Trophoblast cell (in vitro differentiated cells and primary cell): Measurements from ENCODE around the gene SPATA2.
A peak's percentile ranks its signal among the peaks of the same experiment; 100 is the strongest.

ENCODE experiments used
- DNase-seq, 2 donors: peaks; one replicate each; pipeline ENCODE4 v3.0.0-alpha.2; 2016
- H2AFZ ChIP-seq: 2 replicates; pipeline ENCODE4 v1.6.1; 2013; ENCODE audit warnings: low read length, moderate library complexity, mild to moderate bottlenecking; ENCODE audit not compliant: insufficient read depth, poor library complexity
- H2AK5ac ChIP-seq: 2 replicates; pipeline ENCODE4 v1.6.1; 2013; ENCODE audit warnings: mild to moderate bottlenecking, low read length
- H2BK120ac ChIP-seq: 2 replicates; pipeline ENCODE4 v1.6.1; 2013; ENCODE audit warnings: low read length, mild to moderate bottlenecking, moderate library complexity; ENCODE audit not compliant: insufficient read depth, poor library complexity
- H2BK12ac ChIP-seq: 2 replicates; pipeline ENCODE4 v1.6.1; 2013; ENCODE audit warnings: mild to moderate bottlenecking, low read length, moderate library complexity
- H2BK5ac ChIP-seq: 2 replicates; pipeline ENCODE4 v1.6.1; 2013; ENCODE audit warnings: low read length, low read depth, moderate library complexity, mild to moderate bottlenecking; ENCODE audit not compliant: poor library complexity
- H3K14ac ChIP-seq: 2 replicates; pipeline ENCODE4 v1.6.1; 2013; ENCODE audit warnings: mild to moderate bottlenecking, low read length
- H3K18ac ChIP-seq: 2 replicates; pipeline ENCODE4 v1.6.1; 2013; ENCODE audit warnings: mild to moderate bottlenecking, low read length
- H3K23ac ChIP-seq: 2 replicates; pipeline ENCODE4 v1.6.1; 2013; ENCODE audit warnings: low read length
- H3K27ac ChIP-seq: 2 replicates; pipeline ENCODE4 v1.5.1; 2013; ENCODE audit warnings: low read depth, mild to moderate bottlenecking, inconsistent platforms, low read length, moderate library complexity
- H3K27me3 ChIP-seq: 2 replicates; pipeline ENCODE4 v1.6.1; 2013; ENCODE audit warnings: inconsistent platforms, mild to moderate bottlenecking, low read length, moderate library complexity; ENCODE audit not compliant: insufficient read depth
- H3K36me3 ChIP-seq, 2 experiments: 1 replicate in 1 of 2; 2 replicates in 1 of 2; pipeline ENCODE4 v1.6.1; 2013; ENCODE audit warnings: low read length in 2 of 2, mild to moderate bottlenecking in 2 of 2, moderate library complexity in 1 of 2; ENCODE audit not compliant: insufficient read depth in 2 of 2, control insufficient read depth in 1 of 2
- H3K4ac ChIP-seq: 2 replicates; pipeline ENCODE4 v1.6.1; 2013; ENCODE audit warnings: low read depth, mild to moderate bottlenecking, low read length, moderate library complexity
- H3K4me1 ChIP-seq, 2 experiments: 1 replicate in 1 of 2; 2 replicates in 1 of 2; pipeline ENCODE4 v1.6.1; 2013; ENCODE audit warnings: low read length in 2 of 2, mild to moderate bottlenecking in 2 of 2, moderate library complexity in 1 of 2; ENCODE audit not compliant: insufficient read depth in 2 of 2, control insufficient read depth in 1 of 2
- H3K4me2 ChIP-seq: 2 replicates; pipeline ENCODE4 v1.6.1; 2013; ENCODE audit warnings: inconsistent platforms, mild to moderate bottlenecking, low read length, moderate library complexity
- H3K4me3 ChIP-seq: 2 replicates; pipeline ENCODE4 v1.5.1; 2013; ENCODE audit warnings: mild to moderate bottlenecking, low read depth, low read length, inconsistent platforms
- H3K79me1 ChIP-seq: one replicate; pipeline ENCODE4 v1.6.1; 2013; ENCODE audit warnings: low read length
- H3K79me2 ChIP-seq: 2 replicates; pipeline ENCODE4 v1.6.1; 2013; ENCODE audit warnings: low read length, mild to moderate bottlenecking; ENCODE audit not compliant: control insufficient read depth, insufficient read depth, poor library complexity
- H3K9ac ChIP-seq: 2 replicates; pipeline ENCODE4 v1.6.1; 2013; ENCODE audit warnings: mild to moderate bottlenecking, low read length
- H3K9me3 ChIP-seq: 2 replicates; pipeline ENCODE4 v1.6.1; 2013; ENCODE audit warnings: low read depth, mild to moderate bottlenecking, control low read depth, inconsistent platforms, low read length; ENCODE audit not compliant: insufficient read depth
- H4K12ac ChIP-seq: 2 replicates; pipeline ENCODE4 v1.6.1; 2013; ENCODE audit warnings: low read depth, mild to moderate bottlenecking, low read length, moderate library complexity
- H4K8ac ChIP-seq: 2 replicates; pipeline ENCODE4 v1.6.1; 2013; ENCODE audit warnings: low read depth, mild to moderate bottlenecking, low read length, moderate library complexity
- H4K91ac ChIP-seq: one replicate; pipeline ENCODE4 v1.6.1; 2013; ENCODE audit warnings: low read depth, mild to moderate bottlenecking, low read length, moderate library complexity
- WGBS: extraction: QIAGEN DNeasy Blood & Tissue Kit; methylation state at CpG from one replicate; pipeline ENCODE4 v1.1.7; 2013; ENCODE audit warnings: missing lambda C conversion rate; ENCODE audit not compliant: insufficient read length, insufficient coverage; ENCODE audit errors: extremely low coverage; 5-methylcytosine and 5-hydroxymethylcytosine counted together

SPATA2 gene

DNA sequence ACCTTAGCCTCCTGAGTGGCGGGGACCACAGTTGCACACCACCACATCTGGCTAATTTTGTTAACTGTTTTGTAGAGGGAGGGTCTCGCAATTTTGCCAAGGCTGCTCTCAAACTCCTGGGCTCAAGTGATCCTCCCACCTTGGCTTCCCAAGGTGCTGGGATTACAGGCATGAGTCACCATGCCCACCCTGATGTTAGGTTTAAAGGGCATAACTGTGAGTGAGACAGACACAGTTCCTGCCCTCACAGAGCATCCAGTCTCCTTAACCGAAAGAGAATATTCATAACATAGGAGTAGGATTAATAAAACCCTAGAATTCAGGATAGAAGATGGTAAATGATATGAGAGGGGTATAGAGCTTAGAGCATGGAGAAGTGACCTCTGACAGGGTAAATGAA is 3.1 kb upstream of the SPATA2 start:
- Histone ChIP-seq H2AK5ac (no peak overlapping the region), H3K23ac (no peak overlapping the region), H3K27ac (no peak overlapping the region), H3K79me1 (peaks cover 7% of the 10 kb centered on the region), H3K79me2 (peaks cover 8% of the 10 kb centered on the region), H4K8ac (no peak overlapping the region), H2AFZ (no peak overlapping the region), H2BK5ac (no peak overlapping the region), H3K9me3 (no peaks in the 10 kb centered on the region), H3K4ac (no peak overlapping the region), H3K14ac (no peak overlapping the region), H4K91ac (no peak overlapping the region), H3K18ac (no peak overlapping the region), H3K4me1 (peaks cover 6 to 9% of the 10 kb centered on the region in 2 experiments), H3K36me3 (no peaks in the 10 kb centered on the region), H3K27me3 (no peaks in the 10 kb centered on the region), H2BK120ac (no peak overlapping the region), H4K12ac (no peak overlapping the region), H3K9ac (no peak overlapping the region), H3K4me2 (no peak overlapping the region), H3K4me3 (no peak overlapping the region), H2BK12ac (no peak overlapping the region)
- WGBS: no CpG with 5 or more reads among the region's 3 CpGs
- DNase-seq: no peak

DNA sequence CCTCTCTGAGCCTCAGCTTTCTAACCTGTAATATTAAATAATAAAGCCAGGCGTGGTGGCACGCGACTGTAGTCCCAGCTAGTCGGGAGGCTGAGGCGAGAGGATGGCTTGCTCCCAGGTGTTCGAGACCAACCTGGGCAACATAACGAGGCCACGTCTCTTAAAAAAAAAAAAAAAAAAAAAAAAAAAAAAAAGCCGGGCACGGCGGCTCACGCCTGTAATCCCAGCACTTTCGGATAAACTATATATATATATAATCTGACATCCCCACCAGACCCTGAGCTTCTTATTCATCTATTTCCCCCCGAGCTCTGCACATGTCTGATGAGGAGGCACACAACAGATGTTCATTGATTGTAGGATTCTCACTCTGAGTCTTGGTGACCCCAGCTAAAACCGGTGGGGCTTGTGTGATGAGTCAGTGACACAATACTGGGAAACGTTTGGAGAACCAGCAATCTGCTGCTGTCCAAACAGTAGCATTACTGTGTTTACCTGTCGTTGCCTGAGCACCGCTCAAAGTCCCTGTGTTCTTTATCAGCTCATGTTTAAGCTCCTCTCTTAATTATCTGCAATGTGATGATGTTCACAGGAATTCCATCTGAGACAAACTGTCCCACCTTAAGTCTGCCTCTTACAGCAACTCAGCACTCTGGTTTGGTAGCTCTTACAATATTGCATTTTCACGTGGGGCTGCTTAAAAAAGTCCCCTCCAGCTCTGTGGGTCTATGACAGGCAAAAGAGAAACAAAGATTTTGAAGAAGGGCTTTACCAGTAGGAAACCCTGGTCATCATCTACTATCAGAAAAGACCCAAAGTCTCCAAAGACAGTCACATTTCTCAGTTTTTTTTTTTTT is 1.0 kb upstream of the SPATA2 start:
- Histone ChIP-seq H4K91ac (peak overlapping the region; percentile 99), H3K4me3 (no peak overlapping the region), H2AK5ac (no peak overlapping the region), H3K4me2 (peak overlapping the region; percentile 68), H2BK120ac (no peak overlapping the region), H3K27me3 (no peaks in the 10 kb centered on the region), H2AFZ (no peak overlapping the region), H3K23ac (no peak overlapping the region), H3K9me3 (no peaks in the 10 kb centered on the region), H3K36me3 (no peaks in the 10 kb centered on the region), H3K9ac (no peak overlapping the region), H3K79me1 (peaks cover 7% of the 10 kb centered on the region), H3K14ac (no peak overlapping the region), H2BK12ac (no peak overlapping the region), H2BK5ac (no peak overlapping the region), H3K79me2 (peaks cover 8% of the 10 kb centered on the region), H3K27ac (no peak overlapping the region), H4K8ac (peak overlapping the region; percentile 99), H3K4ac (no peak overlapping the region), H3K18ac (no peak overlapping the region), H3K4me1 (peaks cover 6 to 9% of the 10 kb centered on the region in 2 experiments), H4K12ac (peak overlapping the region; percentile 1)
- no CpG with 5 or more reads among the region's 19 CpGs for WGBS
- DNase-seq: peak; percentile 87 to 93

DNA sequence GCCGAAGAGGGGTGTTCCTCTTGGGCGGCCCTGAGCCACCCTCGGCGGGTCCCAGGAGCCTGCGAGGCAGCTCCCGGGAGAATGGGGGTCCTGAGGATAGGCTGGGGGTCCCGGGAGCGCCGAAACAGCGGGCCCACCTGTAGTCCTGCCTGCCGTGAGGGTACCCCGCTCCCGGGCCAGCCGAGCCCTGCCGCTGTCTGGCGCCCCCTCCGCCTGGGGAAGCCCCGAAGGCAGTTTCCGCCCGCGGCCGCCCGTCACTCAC is 280 bp downstream of the SPATA2 start:
- Histone ChIP-seq H3K27ac (no peak overlapping the region), H3K27me3 (no peaks in the 10 kb centered on the region), H2BK120ac (peak overlapping the region; percentile 100), H4K12ac (peak overlapping the region; percentile 68), H2AFZ (peak overlapping the region; percentile 98), H3K18ac (peak overlapping the region; percentile 91), H3K36me3 (peaks cover 1 to 5% of the 10 kb centered on the region in 2 experiments), H3K23ac (no peak overlapping the region), H3K9me3 (no peaks in the 10 kb centered on the region), H2BK12ac (no peak overlapping the region), H3K4ac (peak overlapping the region; percentile 37), H3K14ac (peak overlapping the region; percentile 33), H4K91ac (peak overlapping the region; percentile 99), H3K4me3 (peak overlapping the region; percentile 92), H3K79me1 (peaks cover 7% of the 10 kb centered on the region), H2BK5ac (peak overlapping the region; percentile 20), H3K9ac (peak overlapping the region; percentile 74), H3K79me2 (peaks cover 8% of the 10 kb centered on the region), H4K8ac (peak overlapping the region; percentile 99), H3K4me1 (peaks cover 6 to 9% of the 10 kb centered on the region in 2 experiments), H3K4me2 (peak overlapping the region; percentile 64), H2AK5ac (peak overlapping the region; percentile 13)
- DNase-seq: no peak
- WGBS: no CpG with 5 or more reads among the region's 23 CpGs

DNA sequence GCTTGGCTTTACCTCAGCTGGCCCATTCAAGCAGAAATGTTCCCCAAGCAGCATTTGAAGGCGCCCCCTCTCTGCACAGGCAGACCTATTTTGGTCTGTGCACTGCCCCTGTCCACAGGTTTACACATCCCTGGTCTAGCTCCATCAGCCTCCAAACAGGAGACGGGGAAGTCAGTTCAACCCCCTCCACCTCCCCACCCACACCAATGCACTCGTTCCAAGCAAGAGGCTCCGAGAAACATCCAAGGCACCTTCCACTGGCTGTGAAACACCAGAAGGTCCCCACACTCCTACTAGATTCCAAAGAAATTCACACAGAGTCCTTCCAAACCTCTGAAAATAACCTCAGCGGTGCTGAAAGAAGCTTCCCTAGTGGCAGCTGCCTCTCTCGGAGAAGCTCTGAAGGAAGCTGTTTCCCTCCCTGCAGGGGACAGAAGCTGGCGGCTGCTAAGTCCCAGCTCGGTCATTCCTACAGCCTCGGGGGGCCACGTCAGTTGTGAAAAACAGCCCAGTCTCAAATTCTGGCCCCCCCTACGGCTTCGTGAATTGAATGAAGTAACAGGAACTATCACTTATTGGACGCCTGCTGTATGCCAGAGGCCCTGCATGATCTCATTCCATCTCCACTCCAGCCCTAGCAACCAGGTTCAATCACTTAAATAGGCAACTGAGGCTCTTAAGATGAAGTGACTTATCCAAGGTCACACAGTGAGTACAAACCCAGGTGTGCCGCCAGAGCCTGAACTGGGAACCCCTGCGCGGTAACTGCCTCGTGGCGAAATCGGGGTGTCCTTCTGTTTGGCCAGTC is 815 bp downstream of the SPATA2 start:
- WGBS: no CpG with 5 or more reads among the region's 19 CpGs
- peaks cover 8% of the 10 kb centered on the region for H3K79me2 ChIP-seq
- peak; percentile 25 to 33 for DNase-seq
- H3K9ac ChIP-seq: peak overlapping the region; percentile 74
- H4K91ac ChIP-seq: peak overlapping the region; percentile 99
- no peak overlapping the region for H2BK12ac ChIP-seq
- H3K14ac ChIP-seq: peak overlapping the region; percentile 33
- peak overlapping the region; percentile 92 for H3K4me3 ChIP-seq
- H3K36me3 ChIP-seq: peaks cover 6 to 10% of the 10 kb centered on the region in 2 experiments
- H4K12ac ChIP-seq: peak overlapping the region; percentile 68
- peak overlapping the region; percentile 20 for H2BK5ac ChIP-seq
- H2AFZ ChIP-seq: peak overlapping the region; percentile 98
- peak overlapping the region; percentile 64 for H3K4me2 ChIP-seq
- H3K18ac ChIP-seq: peak overlapping the region; percentile 91
- no peak overlapping the region for H3K23ac ChIP-seq
- peaks cover 6 to 9% of the 10 kb centered on the region in 2 experiments for H3K4me1 ChIP-seq
- peaks cover 7% of the 10 kb centered on the region for H3K79me1 ChIP-seq
- H3K9me3 ChIP-seq: no peaks in the 10 kb centered on the region
- peak overlapping the region; percentile 99 for H4K8ac ChIP-seq
- peak overlapping the region; percentile 37 for H3K4ac ChIP-seq
- peak overlapping the region; percentile 100 for H2BK120ac ChIP-seq
- H2AK5ac ChIP-seq: peak overlapping the region; percentile 13
- H3K27ac ChIP-seq: no peak overlapping the region
- H3K27me3 ChIP-seq: no peaks in the 10 kb centered on the region
